ENCODE results near the gene LMTK2. TPM values are rescaled to one million over a fixed set of nuclear protein-coding genes. Genes with fewer than 3 reads are reported as not detected.

LMTK2 gene
- total RNA-seq, 2 experiments from 2014 or later: 30.3 to 31.7 TPM

GRCh38 chr7:98091523-98091922 lies 15.1 kb upstream of the LMTK2 start:
- H3K4me3 ChIP-seq (ENCODE audit: low read length): no peak overlapping the region
- CTCF ChIA-PET: no interaction called here
- peaks cover 11% of the 10 kb centered on the region for H3K27me3 Mint-ChIP-seq

GRCh38 chr7:98097042-98097645 lies 9.5 kb upstream of the LMTK2 start:
- peaks cover 26% of the 10 kb centered on the region for H3K27me3 Mint-ChIP-seq
- Histone ChIP-seq H3K27ac (ENCODE audit: low read depth in 1 of 2, low read length in 2 of 2) (no peak overlapping the region), H3K9me3 (ENCODE audit: control insufficient read depth in 1 of 2, insufficient read depth in 1 of 2, low read length in 2 of 2) (peaks cover 8 to 40% of the 10 kb centered on the region in 2 experiments), H3K27me3 (ENCODE audit: control insufficient read depth in 1 of 2, insufficient read depth in 2 of 2, low read length in 2 of 2) (peaks cover 4 to 6% of the 10 kb centered on the region in 2 experiments), H3K4me1 (ENCODE audit: insufficient read depth, low read length) (no peaks in the 10 kb centered on the region), H3K4me3 (ENCODE audit: low read length) (no peak overlapping the region), H3K36me3 (ENCODE audit: insufficient read depth, low read length) (no peaks in the 10 kb centered on the region)
- ATAC-seq (ENCODE audit: poor library complexity) (no peak), DNase-seq (no peak)
- CTCF ChIA-PET: interaction anchor here (1.4 kb wide), 1 partner anchor 45 kb away, joined by 3 read pairs; no protein-coding TSS in a partner anchor
- no peak for TF ChIP-seq CTCF (IDR thresholded peaks at IDR 0.05)
- H3K4me1 Mint-ChIP-seq (ENCODE audit: low read depth): no peaks in the 10 kb centered on the region
- no peak overlapping the region for H3K27ac Mint-ChIP-seq
- H3K9me3 Mint-ChIP-seq: peaks cover 19% of the 10 kb centered on the region
- no peaks in the 10 kb centered on the region for H3K36me3 Mint-ChIP-seq (ENCODE audit: low read depth)
- no peak overlapping the region for H3K4me3 Mint-ChIP-seq
- POLR2A ChIA-PET: no interaction called here
- intact Hi-C loops (cut with DNase I, micrococcal nuclease): no loop called here

More at GRCh38 chr7:98091523-98091922, 15.1 kb upstream of the LMTK2 start:
- H3K4me1 Mint-ChIP-seq (ENCODE audit: low read depth): no peaks in the 10 kb centered on the region
- Histone ChIP-seq H3K36me3 (ENCODE audit: insufficient read depth, low read length) (no peaks in the 10 kb centered on the region), H3K9me3 (ENCODE audit: control insufficient read depth in 1 of 2, insufficient read depth in 1 of 2, low read length in 2 of 2) (peaks cover 0 to 18% of the 10 kb centered on the region in 2 experiments), H3K4me1 (ENCODE audit: insufficient read depth, low read length) (no peaks in the 10 kb centered on the region), H3K27ac (ENCODE audit: low read depth in 1 of 2, low read length in 2 of 2) (no peak overlapping the region), H3K27me3 (ENCODE audit: control insufficient read depth in 1 of 2, insufficient read depth in 2 of 2, low read length in 2 of 2) (no peaks in the 10 kb centered on the region)
- no peak for ATAC-seq (ENCODE audit: poor library complexity)
- no peaks in the 10 kb centered on the region for H3K36me3 Mint-ChIP-seq (ENCODE audit: low read depth)
- H3K4me3 Mint-ChIP-seq: no peak overlapping the region
- H3K9me3 Mint-ChIP-seq: no peaks in the 10 kb centered on the region
- no peak overlapping the region for H3K27ac Mint-ChIP-seq
- POLR2A ChIA-PET: no interaction called here
- TF ChIP-seq CTCF (IDR thresholded peaks at IDR 0.05): no peak
- DNase-seq: no peak
- intact Hi-C loops (cut with DNase I, micrococcal nuclease): no loop called here

- Histone ChIP-seq H3K36me3 (ENCODE audit: insufficient read depth, low read length) (no peaks in the 10 kb centered on the region), H3K27me3 (ENCODE audit: control insufficient read depth in 1 of 2, insufficient read depth in 2 of 2, low read length in 2 of 2) (peaks cover 7 to 16% of the 10 kb centered on the region in 2 experiments), H3K9me3 (ENCODE audit: control insufficient read depth in 1 of 2, insufficient read depth in 1 of 2, low read length in 2 of 2) (peaks cover 8 to 34% of the 10 kb centered on the region in 2 experiments), H3K4me3 (ENCODE audit: low read length) (no peak overlapping the region), H3K4me1 (ENCODE audit: insufficient read depth, low read length) (no peaks in the 10 kb centered on the region), H3K27ac (ENCODE audit: low read depth in 1 of 2, low read length in 2 of 2) (no peak overlapping the region)
- intact Hi-C loops (cut with DNase I, micrococcal nuclease): loop anchor here in 1 of 2 experiments (10.0 kb wide), 1 partner anchor 235 kb away; no protein-coding TSS in a partner anchor
- TF ChIP-seq CTCF (IDR thresholded peaks at IDR 0.05): no peak
- Mint-ChIP-seq H3K9me3 (peaks cover 19% of the 10 kb centered on the region), H3K27me3 (peaks cover 31% of the 10 kb centered on the region), H3K4me3 (no peak overlapping the region), H3K27ac (no peak overlapping the region), H3K36me3 (ENCODE audit: low read depth) (no peaks in the 10 kb centered on the region), H3K4me1 (ENCODE audit: low read depth) (no peaks in the 10 kb centered on the region)
- DNase-seq (no peak), ATAC-seq (ENCODE audit: poor library complexity) (no peak)
- ChIA-PET CTCF (no interaction called here), POLR2A (interaction anchor here (0.7 kb wide), 1 partner anchor 31 kb away, joined by 3 read pairs; no protein-coding TSS in a partner anchor)
Measured at GRCh38 chr7:98100088-98100487, 6.6 kb upstream of the LMTK2 start.

All from CD4-positive, alpha-beta T cell (primary cell).